ENCODE data around the gene MAML2.

DNA sequence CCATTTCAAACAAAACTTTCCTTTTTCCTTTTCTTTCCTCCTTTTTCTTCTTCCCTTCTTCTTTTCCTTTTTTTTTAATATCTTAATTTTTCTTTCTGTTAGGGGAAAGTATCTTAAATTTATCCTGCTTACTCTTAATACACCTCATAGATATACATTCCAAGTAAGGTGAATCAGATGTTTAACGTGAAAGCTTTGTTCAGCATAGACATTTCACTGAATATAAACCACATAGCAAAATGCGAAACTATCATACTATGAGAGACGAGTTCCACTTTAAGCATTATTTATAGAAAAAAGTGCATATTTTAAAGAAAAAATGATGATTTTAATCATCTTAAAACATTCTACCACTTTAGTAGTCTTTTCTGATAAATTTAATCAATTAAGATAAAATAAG, 281.3 kb downstream of the MAML2 start:
- TF ChIP-seq POLR2A (IDR thresholded peaks at IDR 0.05), result no peak
- TF ChIP-seq, protein P1, sequence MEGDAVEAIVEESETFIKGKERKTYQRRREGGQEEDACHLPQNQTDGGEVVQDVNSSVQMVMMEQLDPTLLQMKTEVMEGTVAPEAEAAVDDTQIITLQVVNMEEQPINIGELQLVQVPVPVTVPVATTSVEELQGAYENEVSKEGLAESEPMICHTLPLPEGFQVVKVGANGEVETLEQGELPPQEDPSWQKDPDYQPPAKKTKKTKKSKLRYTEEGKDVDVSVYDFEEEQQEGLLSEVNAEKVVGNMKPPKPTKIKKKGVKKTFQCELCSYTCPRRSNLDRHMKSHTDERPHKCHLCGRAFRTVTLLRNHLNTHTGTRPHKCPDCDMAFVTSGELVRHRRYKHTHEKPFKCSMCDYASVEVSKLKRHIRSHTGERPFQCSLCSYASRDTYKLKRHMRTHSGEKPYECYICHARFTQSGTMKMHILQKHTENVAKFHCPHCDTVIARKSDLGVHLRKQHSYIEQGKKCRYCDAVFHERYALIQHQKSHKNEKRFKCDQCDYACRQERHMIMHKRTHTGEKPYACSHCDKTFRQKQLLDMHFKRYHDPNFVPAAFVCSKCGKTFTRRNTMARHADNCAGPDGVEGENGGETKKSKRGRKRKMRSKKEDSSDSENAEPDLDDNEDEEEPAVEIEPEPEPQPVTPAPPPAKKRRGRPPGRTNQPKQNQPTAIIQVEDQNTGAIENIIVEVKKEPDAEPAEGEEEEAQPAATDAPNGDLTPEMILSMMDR (IDR thresholded peaks at IDR 0.05 in 8 of 11, conservative IDR thresholded peaks at IDR 0.05 in 3 of 11), result no peak

Measured in spleen (tissue), 7 donors.